IPS-NIHi7 (cell line): ENCODE results near the gene PDE11A.
"Not testable (repeated sequence)": the region's sequence is repeated elsewhere in the genome, so short reads cannot be mapped to it uniquely, and the experiment has no call there.

ENCODE experiments used
- DNase-seq: peaks from one replicate; pipeline ENCODE4 v3.0.0; 2012; ENCODE audit warnings: mixed read lengths; ENCODE audit errors: extremely low spot score

PDE11A gene

GRCh38 chr2:178008636-178009289, 63.8 kb downstream of the PDE11A start:
- DNase-seq: no peak

GRCh38 chr2:178006710-178007109, 65.9 kb downstream of the PDE11A start:
- DNase-seq: no peak

GRCh38 chr2:178005756-178006155, 66.8 kb downstream of the PDE11A start:
- no peak for DNase-seq

GRCh38 chr2:178002038-178002437, 70.5 kb downstream of the PDE11A start:
- no peak for DNase-seq

- DNase-seq: no peak
Measured at GRCh38 chr2:177998996-177999395, 73.6 kb downstream of the PDE11A start.

- no peak for DNase-seq
Measured at GRCh38 chr2:177998006-177998405, 74.6 kb downstream of the PDE11A start.

- DNase-seq: no peak
Measured at GRCh38 chr2:177992992-177993391, 79.6 kb downstream of the PDE11A start.

- no peak for DNase-seq
Measured at GRCh38 chr2:177989029-177989885, 83.3 kb downstream of the PDE11A start.

GRCh38 chr2:177984749-177985148, 87.8 kb downstream of the PDE11A start:
- DNase-seq: no peak

- peak; percentile 70 for DNase-seq
Measured at GRCh38 chr2:177983183-177983788, 89.3 kb downstream of the PDE11A start.

GRCh38 chr2:177972782-177973181, 99.8 kb downstream of the PDE11A start:
- peak; percentile 33 for DNase-seq

GRCh38 chr2:177972123-177972522, 100.5 kb downstream of the PDE11A start:
- no peak for DNase-seq

GRCh38 chr2:177970670-177971454, 101.7 kb downstream of the PDE11A start:
- no peak for DNase-seq

GRCh38 chr2:177964892-177965291, 107.7 kb downstream of the PDE11A start:
- no peak for DNase-seq

GRCh38 chr2:177952151-177952550, 120.4 kb downstream of the PDE11A start:
- no peak for DNase-seq

GRCh38 chr2:177947598-177947997, 125.0 kb downstream of the PDE11A start:
- DNase-seq: not testable (repeated sequence)

- DNase-seq: not testable (repeated sequence)
Measured at GRCh38 chr2:177944530-177944929, 128.0 kb downstream of the PDE11A start.

- no peak for DNase-seq
Measured at GRCh38 chr2:177942731-177943130, 129.8 kb downstream of the PDE11A start.

- no peak for DNase-seq
Measured at GRCh38 chr2:177939211-177939610, 133.4 kb downstream of the PDE11A start.

- DNase-seq: no peak
Measured at GRCh38 chr2:177930916-177931315, 141.7 kb downstream of the PDE11A start.

- no peak for DNase-seq
Measured at GRCh38 chr2:177929662-177930522, 142.7 kb downstream of the PDE11A start.
